HG02588 (cell line): ENCODE measurements around the gene OTUD6A.
"Not testable (repeated sequence)": the region's sequence is repeated elsewhere in the genome, so short reads cannot be mapped to it uniquely, and the experiment has no call there.

ENCODE experiments used
- ATAC-seq: cut with Tn5 transposase; IDR thresholded peaks from one replicate; pipeline ENCODE4 v1.9.1; 2021; ENCODE audit warnings: mild to moderate bottlenecking, moderate library complexity; ENCODE audit not compliant: unreplicated experiment

The OTUD6A gene

GRCh38 chrX:70046978-70047377, 15.3 kb upstream of the OTUD6A start:
- no peak for ATAC-seq

DNA sequence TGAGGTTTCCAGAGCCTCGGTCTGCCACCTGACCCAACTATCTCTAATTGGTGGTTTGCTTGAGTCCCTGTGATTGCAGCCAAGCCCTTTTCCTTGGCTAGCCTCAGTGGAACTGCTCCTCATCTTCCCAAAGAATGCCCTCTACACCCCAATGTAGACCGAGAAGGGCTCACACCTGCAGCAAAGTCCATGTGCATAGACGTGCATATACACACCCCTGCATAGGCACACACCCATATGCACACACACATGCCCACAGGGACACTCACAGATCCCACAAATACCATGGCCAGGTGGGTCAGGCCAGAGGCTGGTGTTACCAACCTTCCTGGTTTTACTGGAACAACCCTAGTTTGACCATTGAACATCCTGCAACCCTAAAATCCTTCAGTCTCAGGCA, 12.9 kb upstream of the OTUD6A start:
- ATAC-seq = no peak

- no peak for ATAC-seq
Observed at GRCh38 chrX:70049925-70050324, 12.3 kb upstream of the OTUD6A start, which contains the start of gene AWAT2. AWAT2 (minus strand) TSS chrX:70049938; CDS start chrX:70049932, 6 bp downstream.

- ATAC-seq = no peak
Observed at GRCh38 chrX:70052895-70053615, 9.2 kb upstream of the OTUD6A start.

GRCh38 chrX:70054391-70054790, 7.9 kb upstream of the OTUD6A start:
- ATAC-seq = no peak

DNA sequence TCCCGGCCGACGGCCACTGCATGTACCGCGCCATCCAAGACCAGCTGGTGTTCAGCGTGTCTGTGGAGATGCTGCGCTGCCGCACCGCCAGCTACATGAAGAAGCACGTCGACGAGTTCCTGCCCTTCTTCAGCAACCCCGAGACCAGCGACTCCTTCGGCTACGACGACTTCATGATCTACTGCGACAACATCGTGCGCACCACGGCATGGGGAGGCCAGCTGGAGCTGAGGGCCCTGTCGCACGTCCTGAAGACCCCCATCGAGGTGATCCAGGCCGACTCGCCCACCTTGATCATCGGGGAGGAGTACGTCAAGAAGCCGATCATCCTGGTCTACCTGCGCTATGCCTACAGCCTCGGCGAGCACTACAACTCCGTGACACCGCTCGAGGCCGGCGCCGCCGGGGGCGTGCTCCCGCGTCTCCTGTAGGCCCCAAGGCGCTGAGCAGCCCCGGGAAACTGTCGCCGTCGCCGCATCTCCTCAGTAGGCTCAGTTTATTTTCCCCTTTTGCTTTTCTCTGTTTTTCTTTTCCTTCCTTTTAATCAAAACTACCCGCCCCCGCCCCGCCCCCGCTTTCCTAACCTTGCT, 799 bp downstream of the OTUD6A start:
- ATAC-seq = no peak

DNA sequence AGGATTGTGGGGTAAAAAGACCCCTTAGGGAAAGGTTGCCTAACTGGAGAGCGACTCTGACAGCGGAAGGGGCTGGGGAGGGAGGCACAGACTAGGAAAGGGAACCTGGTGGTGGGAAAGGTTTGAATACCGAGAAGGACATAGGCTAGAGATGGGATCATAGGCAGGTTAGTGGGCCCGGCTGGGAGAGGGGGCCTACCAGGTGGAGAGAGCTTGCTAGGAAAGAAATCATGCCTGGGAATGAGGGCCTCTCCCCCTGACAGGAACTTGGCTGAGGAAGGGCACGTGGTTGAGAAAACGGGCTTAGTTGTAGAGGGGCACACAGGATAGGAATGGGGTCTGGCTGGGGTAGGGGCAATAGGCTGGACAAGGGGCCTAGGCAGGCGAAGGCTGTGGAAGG, 4.4 kb downstream of the OTUD6A start:
- ATAC-seq = no peak

GRCh38 chrX:70079297-70079696, 17.0 kb downstream of the OTUD6A start:
- no peak for ATAC-seq

DNA sequence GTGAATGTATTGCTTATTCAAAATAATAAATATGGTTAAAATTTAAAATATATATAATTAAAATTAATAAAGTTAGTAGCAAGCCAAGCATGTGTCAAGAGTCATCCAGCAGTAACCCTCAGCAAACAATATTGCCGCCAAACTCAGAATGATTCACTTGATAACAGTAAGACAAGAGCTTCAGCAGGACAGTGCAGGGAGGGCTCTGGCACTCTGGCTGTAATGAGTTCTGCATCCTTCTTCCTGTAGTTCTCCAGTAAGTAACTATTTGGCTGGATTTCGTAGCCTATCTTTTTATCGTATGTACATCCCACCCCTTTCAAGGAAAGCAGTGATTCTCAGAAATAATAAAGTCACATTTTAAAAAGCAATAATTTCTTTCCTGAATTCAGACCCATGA, 17.6 kb downstream of the OTUD6A start:
- no peak for ATAC-seq

- ATAC-seq = no peak
Observed at GRCh38 chrX:70082723-70083122, 20.5 kb downstream of the OTUD6A start.

- no peak for ATAC-seq
Observed at GRCh38 chrX:70084592-70085240, 22.5 kb downstream of the OTUD6A start.

DNA sequence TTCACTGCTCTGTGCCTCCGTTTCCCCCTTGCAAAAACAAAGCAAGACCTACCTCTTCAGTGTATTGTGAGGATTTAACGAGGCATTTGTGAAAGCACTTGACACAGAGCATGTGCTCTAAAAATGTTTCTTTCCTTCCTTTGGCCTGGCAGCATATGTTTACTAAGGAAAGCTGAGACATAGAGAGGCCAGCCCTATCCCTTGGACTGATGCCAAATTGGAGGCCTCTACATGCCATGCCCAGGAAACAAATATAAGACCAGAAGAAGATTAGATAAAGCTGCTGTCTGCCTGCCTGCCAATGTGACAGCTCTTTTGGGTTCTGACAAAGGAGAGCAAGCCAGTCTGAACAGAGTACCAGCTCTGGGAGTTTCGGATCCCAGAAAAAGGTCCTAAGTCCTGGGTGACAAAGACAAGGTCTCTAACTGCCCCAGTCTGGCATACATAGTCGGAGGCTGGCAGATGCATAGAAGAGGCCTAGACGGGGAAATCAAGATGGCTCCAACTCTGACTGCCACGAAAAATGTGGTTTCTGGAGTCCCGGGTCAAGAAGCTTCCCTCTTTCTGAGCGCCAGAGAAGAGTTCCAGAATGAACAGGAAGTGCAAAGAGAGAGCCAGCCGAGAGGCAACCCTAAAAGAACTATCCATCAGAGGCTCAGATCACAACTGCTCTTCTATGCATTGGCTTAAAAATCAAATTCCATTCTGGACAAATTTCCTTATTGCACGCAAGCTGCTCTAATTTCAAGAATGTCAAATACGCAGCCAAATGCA, 25.8 kb downstream of the OTUD6A start:
- ATAC-seq = no peak

- ATAC-seq = no peak
Observed at GRCh38 chrX:70088751-70089150, 26.5 kb downstream of the OTUD6A start.

DNA sequence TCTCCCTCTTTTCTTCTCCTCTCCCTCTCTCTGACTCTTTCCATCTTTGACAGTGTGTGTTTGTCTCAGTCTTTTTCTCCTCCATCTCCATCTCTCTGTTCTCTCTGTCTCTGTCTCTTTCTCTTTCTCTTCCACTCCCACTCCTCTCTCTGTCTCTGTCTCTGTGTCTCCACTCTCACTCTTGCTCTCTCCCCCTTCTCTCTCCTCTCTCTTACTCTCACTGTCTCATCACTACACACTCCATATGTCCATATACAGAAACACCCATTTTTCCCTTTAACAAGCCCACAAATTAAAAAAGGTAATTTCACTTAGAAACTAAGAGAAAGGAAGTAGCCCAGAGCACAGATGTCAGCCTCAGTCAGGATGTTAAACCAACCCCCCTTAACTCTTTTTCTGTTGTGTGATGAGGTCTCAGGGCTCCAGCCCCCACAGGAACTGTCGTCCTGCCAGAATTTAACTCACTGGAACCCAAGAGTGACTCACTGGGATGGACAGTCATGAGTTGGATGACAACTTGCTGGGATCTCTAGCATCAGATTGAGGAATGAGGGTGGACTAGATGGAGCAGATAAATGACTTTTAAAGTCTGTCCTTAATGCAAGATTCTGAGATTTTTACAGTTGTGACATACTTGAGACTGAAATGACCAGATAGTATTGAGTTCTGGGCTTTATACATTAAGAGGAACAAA, 27.5 kb downstream of the OTUD6A start:
- no peak for ATAC-seq

GRCh38 chrX:70092247-70092646, 30.0 kb downstream of the OTUD6A start:
- ATAC-seq = no peak

DNA sequence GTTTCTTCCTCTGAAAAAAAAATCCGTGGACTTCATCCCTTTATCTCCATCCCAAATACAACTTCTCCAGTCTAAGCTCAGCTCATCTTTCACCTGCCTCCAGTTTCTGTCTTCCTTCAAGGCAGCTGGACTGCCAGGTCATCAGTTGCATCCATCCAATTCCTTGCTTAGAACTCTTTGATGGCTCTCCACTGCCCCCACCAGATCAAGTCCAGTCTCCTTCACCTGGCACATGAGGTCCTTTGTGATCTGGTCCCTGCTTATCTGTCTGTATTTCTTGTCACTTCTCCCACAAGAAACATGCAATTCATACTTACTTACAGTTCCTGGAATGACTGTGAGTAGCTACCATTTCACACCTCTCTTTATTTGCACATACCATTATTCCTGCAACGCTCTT, 33.8 kb downstream of the OTUD6A start:
- ATAC-seq = no peak

- ATAC-seq = no peak
Observed at GRCh38 chrX:70105229-70105628, 43.0 kb downstream of the OTUD6A start.

- not testable (repeated sequence) for ATAC-seq
Observed at GRCh38 chrX:70111436-70112026, 49.3 kb downstream of the OTUD6A start.
